Measurements from ENCODE around the gene AREL1. TPM values are rescaled to one million over a fixed set of nuclear protein-coding genes. Genes with fewer than 3 reads are reported as not detected.

AREL1 gene
- total RNA-seq, 1 donor from 2014 or later, result 29.1 TPM

- DNase-seq (no peak), ATAC-seq (no peak)
- H3K4me3 ChIP-seq, result no peak overlapping the region
- H3K9me3 ChIP-seq, result no peaks in the 10 kb centered on the region
- no peak for TF ChIP-seq CTCF (IDR thresholded peaks at IDR 0.05)
- H3K27me3 ChIP-seq (ENCODE audit: low read depth), result peaks cover 3% of the 10 kb centered on the region
- H3K36me3 ChIP-seq, result no peaks in the 10 kb centered on the region
- no peak overlapping the region for H3K27ac ChIP-seq
- intact Hi-C loops (cut with DNase I), result no loop called here
- peaks cover 8% of the 10 kb centered on the region for H3K4me1 ChIP-seq
Observed at GRCh38 chr14:74636424-74637177, 76.3 kb downstream of the AREL1 start.

- Histone ChIP-seq H3K36me3 (no peaks in the 10 kb centered on the region), H3K4me3 (no peak overlapping the region), H3K4me1 (peaks cover 8% of the 10 kb centered on the region), H3K27ac (no peak overlapping the region), H3K27me3 (ENCODE audit: low read depth) (peaks cover 3% of the 10 kb centered on the region), H3K9me3 (no peaks in the 10 kb centered on the region)
- DNase-seq (no peak), ATAC-seq (no peak)
- no peak for TF ChIP-seq CTCF (IDR thresholded peaks at IDR 0.05)
- intact Hi-C loops (cut with DNase I), result no loop called here
Observed at GRCh38 chr14:74635847-74636246, 77.0 kb downstream of the AREL1 start.

GRCh38 chr14:74634964-74635363 lies 77.9 kb downstream of the AREL1 start:
- H3K9me3 ChIP-seq, result no peaks in the 10 kb centered on the region
- H3K27me3 ChIP-seq (ENCODE audit: low read depth), result peaks cover 3% of the 10 kb centered on the region
- H3K36me3 ChIP-seq, result no peaks in the 10 kb centered on the region
- H3K4me1 ChIP-seq, result peaks cover 8% of the 10 kb centered on the region
- ATAC-seq, result no peak
- intact Hi-C loops (cut with DNase I), result no loop called here
- H3K27ac ChIP-seq, result no peak overlapping the region
- no peak for TF ChIP-seq CTCF (IDR thresholded peaks at IDR 0.05)
- DNase-seq, result no peak
- no peak overlapping the region for H3K4me3 ChIP-seq

- Histone ChIP-seq H3K4me1 (peaks cover 8% of the 10 kb centered on the region), H3K9me3 (no peaks in the 10 kb centered on the region), H3K27ac (no peak overlapping the region), H3K27me3 (ENCODE audit: low read depth) (peaks cover 3% of the 10 kb centered on the region), H3K36me3 (no peaks in the 10 kb centered on the region), H3K4me3 (no peak overlapping the region)
- no peak for ATAC-seq
- DNase-seq, result no peak
- no peak for TF ChIP-seq CTCF (IDR thresholded peaks at IDR 0.05)
- intact Hi-C loops (cut with DNase I), result no loop called here
Observed at GRCh38 chr14:74634481-74634880, 78.4 kb downstream of the AREL1 start.

GRCh38 chr14:74630881-74631690 lies 81.8 kb downstream of the AREL1 start:
- H3K27ac ChIP-seq, result no peak overlapping the region
- no peak overlapping the region for H3K4me3 ChIP-seq
- no peak for DNase-seq

More at GRCh38 chr14:74630881-74631690, 81.8 kb downstream of the AREL1 start:
- Histone ChIP-seq H3K36me3 (no peaks in the 10 kb centered on the region), H3K27me3 (ENCODE audit: low read depth) (peaks cover 1% of the 10 kb centered on the region), H3K9me3 (no peaks in the 10 kb centered on the region), H3K4me1 (no peaks in the 10 kb centered on the region)
- no peak for TF ChIP-seq CTCF (IDR thresholded peaks at IDR 0.05)
- ATAC-seq, result peak; percentile 11 to 52
- intact Hi-C loops (cut with DNase I), result no loop called here

All from lower lobe of right lung (tissue), 2 donors.